H9 (cell line): ENCODE data around the gene COL5A2. TPM values are rescaled to one million over a fixed set of nuclear protein-coding genes. Genes with fewer than 3 reads are reported as not detected.

Source experiments
- DNase-seq: peaks from one replicate; pipeline ENCODE4 v3.0.0-alpha.2; 2017
- H2AFZ ChIP-seq: one replicate; pipeline ENCODE4 v1.6.1; 2013; ENCODE audit warnings: mild to moderate bottlenecking, low read length, control low read depth, moderate library complexity
- H2AK5ac ChIP-seq: 2 replicates; pipeline ENCODE4 v1.6.1; 2013; ENCODE audit warnings: low read length, control low read depth, mixed read lengths; ENCODE audit not compliant: insufficient read length
- H2BK120ac ChIP-seq: one replicate; pipeline ENCODE4 v1.6.1; 2013; ENCODE audit warnings: low read depth, mild to moderate bottlenecking, low read length, control low read depth, inconsistent platforms; ENCODE audit not compliant: poor library complexity, severe bottlenecking
- H2BK12ac ChIP-seq: 2 replicates; pipeline ENCODE4 v1.6.1; 2013; ENCODE audit warnings: low read length, control low read depth, mixed read lengths, low read depth; ENCODE audit not compliant: insufficient read length
- H2BK15ac ChIP-seq: 2 replicates; pipeline ENCODE4 v1.6.1; 2013; ENCODE audit warnings: low read depth, low read length, control low read depth
- H2BK20ac ChIP-seq: one replicate; pipeline ENCODE4 v1.6.1; 2013; ENCODE audit warnings: low read depth, mild to moderate bottlenecking, low read length, control low read depth, inconsistent platforms; ENCODE audit not compliant: poor library complexity, severe bottlenecking
- H2BK5ac ChIP-seq: 2 replicates; pipeline ENCODE4 v1.6.1; 2013; ENCODE audit warnings: low read length, control low read depth, mixed read lengths; ENCODE audit not compliant: insufficient read length
- H3K14ac ChIP-seq: 2 replicates; pipeline ENCODE4 v1.6.1; 2013; ENCODE audit warnings: low read length, control low read depth; ENCODE audit not compliant: insufficient read depth
- H3K18ac ChIP-seq: 2 replicates; pipeline ENCODE4 v1.6.1; 2013; ENCODE audit warnings: low read depth, mild to moderate bottlenecking, mixed read lengths, low read length, control low read depth; ENCODE audit not compliant: insufficient read length
- H3K23ac ChIP-seq: 2 replicates; pipeline ENCODE4 v1.6.1; 2013; ENCODE audit warnings: low read length, control low read depth, mixed read lengths, low read depth; ENCODE audit not compliant: insufficient read length
- H3K23me2 ChIP-seq: 2 replicates; pipeline ENCODE4 v1.6.1; 2013; ENCODE audit warnings: low read depth, mild to moderate bottlenecking, mixed read lengths, low read length, control low read depth; ENCODE audit not compliant: insufficient read length, poor library complexity, severe bottlenecking
- H3K27ac ChIP-seq: 2 replicates; pipeline ENCODE4 v1.5.1; 2013; ENCODE audit warnings: low read length, control low read depth, mixed read lengths, low read depth; ENCODE audit not compliant: insufficient read length
- H3K27me3 ChIP-seq: 2 replicates; pipeline ENCODE4 v1.6.1; 2013; ENCODE audit warnings: low read length, control low read depth, inconsistent platforms; ENCODE audit not compliant: insufficient read depth
- H3K4ac ChIP-seq: 2 replicates; pipeline ENCODE4 v1.6.1; 2013; ENCODE audit warnings: low read depth, mild to moderate bottlenecking, control low read depth, inconsistent platforms, low read length, moderate library complexity
- H3K4me1 ChIP-seq: 2 replicates; pipeline ENCODE4 v1.6.1; 2013; ENCODE audit warnings: low read length, control low read depth, inconsistent platforms; ENCODE audit not compliant: insufficient read depth
- H3K4me2 ChIP-seq: 2 replicates; pipeline ENCODE4 v1.6.1; 2013; ENCODE audit warnings: low read length, control low read depth, mixed read lengths; ENCODE audit not compliant: insufficient read length, insufficient read depth
- H3K56ac ChIP-seq: 2 replicates; pipeline ENCODE4 v1.6.1; 2013; ENCODE audit warnings: low read depth, mild to moderate bottlenecking, mixed read lengths, low read length, control low read depth; ENCODE audit not compliant: insufficient read length
- H3K79me1 ChIP-seq: 2 replicates; pipeline ENCODE4 v1.6.1; 2013; ENCODE audit warnings: low read depth, mild to moderate bottlenecking, moderate library complexity, low read length, control low read depth, inconsistent platforms; ENCODE audit not compliant: insufficient read depth, poor library complexity, severe bottlenecking
- H3K79me2 ChIP-seq: 2 replicates; pipeline ENCODE4 v1.6.1; 2013; ENCODE audit warnings: low read length, control low read depth, inconsistent platforms; ENCODE audit not compliant: insufficient read depth
- H3K9ac ChIP-seq: 2 replicates; pipeline ENCODE4 v1.6.1; 2013; ENCODE audit warnings: low read length, control low read depth, mixed read lengths; ENCODE audit not compliant: insufficient read length; ENCODE audit errors: extremely low read depth
- H3K9me3 ChIP-seq: one replicate; pipeline ENCODE4 v1.6.1; 2013; ENCODE audit warnings: low read depth, low read length, inconsistent platforms; ENCODE audit not compliant: control insufficient read depth
- H3T11ph ChIP-seq: one replicate; pipeline ENCODE4 v1.6.1; 2013; ENCODE audit warnings: mild to moderate bottlenecking, low read length, control low read depth, inconsistent platforms
- H4K20me1 ChIP-seq: one replicate; pipeline ENCODE4 v1.6.1; 2013; ENCODE audit not compliant: control insufficient read depth, insufficient read length, insufficient read depth
- H4K5ac ChIP-seq: 2 replicates; pipeline ENCODE4 v1.6.1; 2013; ENCODE audit warnings: low read depth, mild to moderate bottlenecking, mixed read lengths, low read length, control low read depth; ENCODE audit not compliant: insufficient read length
- H4K8ac ChIP-seq: replicated peaks from 2 replicates; pipeline ENCODE4 v1.6.1; 2013; ENCODE audit warnings: low read length, control low read depth, mixed read lengths, low read depth; ENCODE audit not compliant: insufficient read length
- H4K91ac ChIP-seq: 2 replicates; pipeline ENCODE4 v1.6.1; 2013; ENCODE audit warnings: low read depth, mild to moderate bottlenecking, moderate library complexity, mixed read lengths, low read length, control low read depth; ENCODE audit not compliant: insufficient read length
- H3K27ac Mint-ChIP-seq, 3 experiments: 2 replicates in 2 of 3; 3 replicates in 1 of 3; pipeline ENCODE4 v1.8.0; 2020 to 2021; ENCODE audit warnings: mixed read lengths in 3 of 3, mild to moderate bottlenecking in 1 of 3, moderate library complexity in 1 of 3
- H3K27me3 Mint-ChIP-seq: 2 replicates; pipeline ENCODE4 v1.8.0; 2021; ENCODE audit warnings: low read depth, mild to moderate bottlenecking, moderate library complexity, mixed read lengths
- H3K36me3 Mint-ChIP-seq, 3 experiments: 2 replicates in 2 of 3; 3 replicates in 1 of 3; pipeline ENCODE4 v1.8.0; 2020 to 2021; ENCODE audit warnings: low read depth in 3 of 3, mixed read lengths in 3 of 3; ENCODE audit not compliant: insufficient read depth in 1 of 3
- H3K4me1 Mint-ChIP-seq, 2 experiments: 2 replicates each; pipeline ENCODE4 v1.8.0; 2020; ENCODE audit warnings: mixed read lengths in 2 of 2
- H3K4me3 Mint-ChIP-seq, 2 experiments: 2 replicates in 1 of 2; 3 replicates in 1 of 2; pipeline ENCODE4 v1.8.0; 2020 to 2021; ENCODE audit warnings: mild to moderate bottlenecking in 2 of 2, mixed read lengths in 2 of 2, moderate library complexity in 1 of 2
- H3K9me3 Mint-ChIP-seq, 2 experiments: 2 replicates in 1 of 2; 3 replicates in 1 of 2; pipeline ENCODE4 v1.8.0; 2020; ENCODE audit warnings: mild to moderate bottlenecking in 2 of 2, mixed read lengths in 2 of 2, moderate library complexity in 1 of 2
- CTCF ChIP-seq: fragments of 200-600 bp; sonication (generic); conservative IDR thresholded peaks from 3 replicates; pipeline ENCODE4 v1.8.0; 2021; ENCODE audit warnings: antibody characterized with exemption, mild to moderate bottlenecking
- WGBS: extraction: QIAGEN DNeasy Blood & Tissue Kit; methylation state at CpG from one replicate; pipeline ENCODE4 v1.1.7; 2013; ENCODE audit warnings: missing lambda C conversion rate, low lambda C conversion rate, mixed read lengths; ENCODE audit not compliant: insufficient read length; ENCODE audit errors: extremely low coverage; 5-methylcytosine and 5-hydroxymethylcytosine counted together
- total RNA-seq: library from RNA; stranded (reverse); gene quantifications from 2 replicates; pipeline ENCODE4 v1.2.1, GENCODE V29; 2021

Gene COL5A2
- total RNA-seq, 1 experiment from 2014 or later: 10.5 TPM

GRCh38 chr2:189048189-189048588 is 131.4 kb downstream of the COL5A2 start:
- TF ChIP-seq CTCF: no peak

More at GRCh38 chr2:189048189-189048588, 131.4 kb downstream of the COL5A2 start:
- H3K36me3 Mint-ChIP-seq: no peaks in the 10 kb centered on the region
- Histone ChIP-seq H4K20me1 (no peaks in the 10 kb centered on the region), H2AK5ac (no peak overlapping the region), H3K4me1 (no peaks in the 10 kb centered on the region), H3K9me3 (no peaks in the 10 kb centered on the region), H2BK20ac (no peak overlapping the region), H2BK15ac (no peak overlapping the region), H3K18ac (no peak overlapping the region), H4K91ac (no peak overlapping the region), H3K9ac (no peak overlapping the region), H3K23ac (no peak overlapping the region), H2AFZ (no peak overlapping the region), H3K79me1 (no peaks in the 10 kb centered on the region), H3K14ac (no peak overlapping the region), H3T11ph (no peak overlapping the region), H3K27me3 (no peaks in the 10 kb centered on the region), H2BK12ac (no peak overlapping the region), H3K56ac (no peak overlapping the region), H4K5ac (no peak overlapping the region), H3K27ac (no peak overlapping the region), H3K4ac (no peak overlapping the region), H3K79me2 (no peaks in the 10 kb centered on the region), H3K4me2 (no peak overlapping the region), H2BK5ac (no peak overlapping the region), H4K8ac (no peak overlapping the region), H2BK120ac (no peak overlapping the region), H3K23me2 (no peaks in the 10 kb centered on the region)
- no peaks in the 10 kb centered on the region; a peak in 1 of 4 replicates for H3K4me1 Mint-ChIP-seq
- H3K4me3 Mint-ChIP-seq: no peak overlapping the region
- no CpG with 5 or more reads among the region's 3 CpGs for WGBS
- H3K9me3 Mint-ChIP-seq: no peaks in the 10 kb centered on the region
- no peak overlapping the region for H3K27ac Mint-ChIP-seq
- DNase-seq: no peak
- no peaks in the 10 kb centered on the region for H3K27me3 Mint-ChIP-seq
